Ascending aorta (tissue), 2 donors: ENCODE measurements around the gene HEPN1. TPM values are rescaled to one million over a fixed set of nuclear protein-coding genes. Genes with fewer than 3 reads are reported as not detected.

Experiments used
- DNase-seq, 2 donors: peaks; one replicate each; pipeline ENCODE4 v3.0.0-alpha.2; 2019; ENCODE audit warnings: low spot score in 2 of 2
- H3K27ac ChIP-seq, 2 donors: fragments of 200-600 bp; sonication (generic); one replicate each; pipeline ENCODE4 v1.5.1; 2016 to 2017; ENCODE audit warnings: mild to moderate bottlenecking in 1 of 2
- H3K27me3 ChIP-seq: fragments of 200-600 bp; sonication (generic); one replicate; pipeline ENCODE4 v1.5.1; 2017
- H3K36me3 ChIP-seq, 2 donors: fragments of 200-600 bp; sonication (generic); one replicate each; pipeline ENCODE4 v1.5.1; 2016
- H3K4me1 ChIP-seq, 2 donors: fragments of 200-600 bp; sonication (generic); one replicate each; pipeline ENCODE4 v1.5.1; 2016 to 2017; ENCODE audit warnings: mild to moderate bottlenecking in 1 of 2
- H3K4me3 ChIP-seq, 2 donors: fragments of 200-600 bp; sonication (generic); one replicate each; pipeline ENCODE4 v1.5.1; 2016 to 2017; ENCODE audit warnings: mild to moderate bottlenecking in 1 of 2
- H3K9me3 ChIP-seq, 2 donors: fragments of 200-600 bp; sonication (generic); one replicate each; pipeline ENCODE4 v1.5.1; 2016
- intact Hi-C: fragments of 100-400 bp; cut with DNase I; formaldehyde crosslinking; loops from one replicate; pipeline ENCODE4 v1.15.1; 2023
- total RNA-seq: library from RNA; depleted of rRNA; stranded (reverse); fragments of >200 nt; gene quantifications from one replicate; pipeline ENCODE4 v1.1.0, GENCODE V29; 2016
- TF ChIP-seq, protein P1 (sequence below), 3 experiments: fragments of 200-600 bp in 2 of 3; fragments of 450-650 bp in 1 of 3; sonication (generic) in 2 of 3; IDR thresholded peaks; one replicate each; pipeline ENCODE4 v1.5.1; 2016 to 2019; ENCODE audit warnings: antibody characterized with exemption in 3 of 3, mild to moderate bottlenecking in 1 of 3, moderate library complexity in 1 of 3

Gene HEPN1
- total RNA-seq, 1 donor from 2014 or later: not detected

GRCh38 chr11:124880958-124881357 is 38.1 kb upstream of the HEPN1 start:
- H3K27ac ChIP-seq: no peak overlapping the region
- no peak for DNase-seq
- intact Hi-C loops: no loop called here
- no peaks in the 10 kb centered on the region for H3K9me3 ChIP-seq
- H3K27me3 ChIP-seq: no peaks in the 10 kb centered on the region
- no peak overlapping the region for H3K4me3 ChIP-seq
- TF ChIP-seq, protein P1, sequence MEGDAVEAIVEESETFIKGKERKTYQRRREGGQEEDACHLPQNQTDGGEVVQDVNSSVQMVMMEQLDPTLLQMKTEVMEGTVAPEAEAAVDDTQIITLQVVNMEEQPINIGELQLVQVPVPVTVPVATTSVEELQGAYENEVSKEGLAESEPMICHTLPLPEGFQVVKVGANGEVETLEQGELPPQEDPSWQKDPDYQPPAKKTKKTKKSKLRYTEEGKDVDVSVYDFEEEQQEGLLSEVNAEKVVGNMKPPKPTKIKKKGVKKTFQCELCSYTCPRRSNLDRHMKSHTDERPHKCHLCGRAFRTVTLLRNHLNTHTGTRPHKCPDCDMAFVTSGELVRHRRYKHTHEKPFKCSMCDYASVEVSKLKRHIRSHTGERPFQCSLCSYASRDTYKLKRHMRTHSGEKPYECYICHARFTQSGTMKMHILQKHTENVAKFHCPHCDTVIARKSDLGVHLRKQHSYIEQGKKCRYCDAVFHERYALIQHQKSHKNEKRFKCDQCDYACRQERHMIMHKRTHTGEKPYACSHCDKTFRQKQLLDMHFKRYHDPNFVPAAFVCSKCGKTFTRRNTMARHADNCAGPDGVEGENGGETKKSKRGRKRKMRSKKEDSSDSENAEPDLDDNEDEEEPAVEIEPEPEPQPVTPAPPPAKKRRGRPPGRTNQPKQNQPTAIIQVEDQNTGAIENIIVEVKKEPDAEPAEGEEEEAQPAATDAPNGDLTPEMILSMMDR (IDR thresholded peaks at IDR 0.05): no peak
- H3K4me1 ChIP-seq: peaks cover 3 to 7% of the 10 kb centered on the region in 2 donors
- no peaks in the 10 kb centered on the region for H3K36me3 ChIP-seq

- no peaks in the 10 kb centered on the region for H3K27me3 ChIP-seq
- intact Hi-C loops: no loop called here
- no peaks in the 10 kb centered on the region for H3K9me3 ChIP-seq
- H3K36me3 ChIP-seq: no peaks in the 10 kb centered on the region
- H3K4me3 ChIP-seq: no peak overlapping the region
- H3K27ac ChIP-seq: peak overlapping the region; percentile 14 to 46
- DNase-seq: peak in 1 of 2 donors; percentile 62
- TF ChIP-seq, protein P1 (IDR thresholded peaks at IDR 0.05): no peak
- H3K4me1 ChIP-seq: no peaks in the 10 kb centered on the region
Measured at GRCh38 chr11:124882339-124883071, 36.5 kb upstream of the HEPN1 start.

DNA sequence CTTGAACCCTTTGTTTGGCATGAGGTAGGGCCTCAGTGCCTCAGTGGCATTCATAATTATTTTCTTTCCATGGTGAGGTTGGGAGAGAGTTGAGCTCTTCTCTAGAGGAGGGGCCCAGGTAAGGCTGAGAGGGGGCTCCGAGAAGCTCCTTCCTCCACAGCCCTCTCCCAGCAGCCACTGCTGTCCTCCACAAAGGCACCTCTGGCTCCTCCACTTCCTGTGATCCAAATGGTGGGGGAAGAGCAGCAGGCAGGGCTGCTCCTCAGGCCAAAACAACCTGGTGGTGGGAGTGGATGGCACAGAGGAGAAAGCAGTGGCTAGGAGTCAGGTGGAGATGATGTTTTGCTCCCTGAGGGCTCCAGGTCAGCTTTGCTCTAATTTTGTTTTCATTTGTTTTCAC is 34.7 kb upstream of the HEPN1 start:
- H3K9me3 ChIP-seq: no peaks in the 10 kb centered on the region
- intact Hi-C loops: no loop called here
- no peaks in the 10 kb centered on the region for H3K36me3 ChIP-seq
- H3K27me3 ChIP-seq: no peaks in the 10 kb centered on the region
- no peak overlapping the region for H3K4me3 ChIP-seq
- peak in 1 of 2 donors; percentile 38 for DNase-seq
- TF ChIP-seq, protein P1 (IDR thresholded peaks at IDR 0.05): no peak
- H3K27ac ChIP-seq: no peak overlapping the region
- no peaks in the 10 kb centered on the region for H3K4me1 ChIP-seq

- Histone ChIP-seq H3K4me1 (no peaks in the 10 kb centered on the region), H3K27ac (no peak overlapping the region), H3K27me3 (no peaks in the 10 kb centered on the region), H3K36me3 (no peaks in the 10 kb centered on the region), H3K4me3 (no peak overlapping the region), H3K9me3 (no peaks in the 10 kb centered on the region)
- TF ChIP-seq, protein P1 (IDR thresholded peaks at IDR 0.05): no peak
- intact Hi-C loops: no loop called here
- peak in 1 of 2 donors; percentile 44 for DNase-seq
Measured at GRCh38 chr11:124884869-124885479, 34.1 kb upstream of the HEPN1 start.

DNA sequence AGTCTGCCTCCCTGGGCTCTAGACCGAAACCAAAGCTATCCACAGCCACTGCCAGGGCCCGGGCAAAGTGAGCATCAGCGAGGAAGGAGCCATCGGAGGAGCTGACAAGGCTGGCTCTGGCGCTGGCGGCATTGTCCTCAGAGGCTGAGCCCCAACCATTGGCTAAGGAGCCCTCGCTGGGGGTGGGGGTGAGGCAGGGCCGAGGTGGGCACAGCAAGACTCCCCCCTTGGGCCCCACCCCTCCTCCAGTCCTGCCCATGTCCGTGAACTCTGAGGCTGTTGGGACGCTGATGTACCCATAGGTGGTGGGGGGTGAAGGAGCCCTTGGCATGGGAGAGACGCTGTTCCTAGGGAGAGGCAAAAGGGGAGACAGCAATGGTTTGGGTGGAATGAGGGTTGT is 32.6 kb upstream of the HEPN1 start:
- DNase-seq: peak in 1 of 2 donors; percentile 58
- no peaks in the 10 kb centered on the region for H3K27me3 ChIP-seq
- no peaks in the 10 kb centered on the region for H3K36me3 ChIP-seq
- H3K4me1 ChIP-seq: no peaks in the 10 kb centered on the region
- H3K27ac ChIP-seq: no peak overlapping the region
- no peak overlapping the region for H3K4me3 ChIP-seq
- TF ChIP-seq, protein P1 (IDR thresholded peaks at IDR 0.05): no peak
- H3K9me3 ChIP-seq: no peaks in the 10 kb centered on the region
- intact Hi-C loops: no loop called here
